GM18520 (cell line): Measurements from ENCODE around the gene ABCC1.

Experiments used
- ATAC-seq: cut with Tn5 transposase; IDR thresholded peaks from one replicate; pipeline ENCODE4 v1.9.1; 2021; ENCODE audit not compliant: unreplicated experiment

Gene ABCC1

DNA sequence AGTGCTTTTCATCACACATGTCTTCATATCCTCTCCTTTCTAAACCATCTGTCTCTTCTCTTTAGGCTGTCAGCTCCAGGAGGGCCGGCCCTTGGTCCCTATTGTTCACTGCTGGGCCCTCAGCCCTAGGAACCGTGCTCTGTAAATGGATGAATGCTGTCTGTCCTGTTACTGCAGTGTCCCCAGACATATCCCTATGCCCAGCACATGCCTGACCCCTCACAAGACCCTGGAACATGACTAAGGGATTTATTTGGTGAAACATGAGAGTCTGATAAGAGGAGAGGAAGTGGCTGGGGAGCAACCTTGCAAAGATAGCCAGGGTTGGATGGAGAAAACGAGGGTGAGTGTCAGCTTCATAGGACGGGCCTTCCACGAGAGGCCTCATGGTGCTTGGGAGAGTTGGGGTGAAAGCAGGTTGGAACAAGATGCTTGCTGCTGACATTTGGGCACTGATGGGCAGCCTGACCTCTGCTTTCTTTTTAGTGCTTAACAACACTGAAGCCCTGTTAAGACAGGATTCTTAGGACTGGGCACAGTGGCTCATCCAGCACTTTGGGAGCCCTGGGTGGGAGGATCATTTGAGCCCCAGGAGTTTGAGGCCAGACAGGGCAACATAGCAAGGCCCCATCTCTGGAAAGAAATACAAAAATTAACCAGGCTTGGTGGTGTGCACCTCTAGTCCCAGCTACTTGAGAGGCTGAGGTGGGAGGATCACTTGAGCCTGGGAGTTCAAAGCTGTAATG lies 39.0 kb downstream of the ABCC1 start:
- ATAC-seq: no peak

GRCh38 chr16:15990902-15991301 lies 41.5 kb downstream of the ABCC1 start:
- ATAC-seq: no peak

DNA sequence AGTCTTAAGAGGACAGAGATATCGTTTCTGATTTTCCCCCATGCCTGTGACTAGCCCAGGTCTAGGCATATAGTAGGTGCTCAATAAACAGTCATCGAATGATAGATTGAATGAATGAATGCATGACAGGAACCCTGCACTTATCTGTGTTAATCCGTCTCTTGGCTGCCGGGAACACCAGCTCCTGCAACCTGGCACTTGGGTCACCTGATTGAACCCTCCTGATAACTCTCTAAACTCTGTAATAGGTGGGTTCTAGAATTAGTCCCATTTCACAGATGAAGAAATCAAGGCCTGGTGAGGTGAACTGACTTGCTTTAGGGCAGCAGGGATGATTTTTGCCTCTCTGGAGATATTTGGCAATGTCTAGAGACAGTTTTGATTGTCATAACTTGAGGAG lies 43.7 kb downstream of the ABCC1 start:
- no peak for ATAC-seq

DNA sequence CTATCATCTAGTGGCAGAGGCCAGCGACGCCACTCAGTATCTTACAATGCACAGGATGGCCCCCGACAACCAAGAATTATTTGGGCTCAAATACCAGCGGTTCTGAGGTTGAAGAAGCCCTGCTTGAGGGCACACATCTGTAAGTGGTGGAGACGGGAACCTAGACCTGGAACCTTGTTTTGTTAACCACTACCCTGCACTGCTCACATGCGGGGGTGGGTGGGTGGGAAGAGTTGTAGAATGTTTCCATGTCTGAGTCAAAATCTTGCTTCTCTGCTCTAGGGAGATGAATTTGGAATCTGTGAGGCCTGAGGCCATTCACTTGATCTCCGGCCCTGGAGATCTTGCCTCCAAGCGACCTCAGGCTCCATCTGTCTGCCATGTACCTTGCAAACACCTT lies 44.1 kb downstream of the ABCC1 start:
- ATAC-seq: no peak

- no peak for ATAC-seq
Observed at GRCh38 chr16:15993946-15994665, 44.7 kb downstream of the ABCC1 start.

DNA sequence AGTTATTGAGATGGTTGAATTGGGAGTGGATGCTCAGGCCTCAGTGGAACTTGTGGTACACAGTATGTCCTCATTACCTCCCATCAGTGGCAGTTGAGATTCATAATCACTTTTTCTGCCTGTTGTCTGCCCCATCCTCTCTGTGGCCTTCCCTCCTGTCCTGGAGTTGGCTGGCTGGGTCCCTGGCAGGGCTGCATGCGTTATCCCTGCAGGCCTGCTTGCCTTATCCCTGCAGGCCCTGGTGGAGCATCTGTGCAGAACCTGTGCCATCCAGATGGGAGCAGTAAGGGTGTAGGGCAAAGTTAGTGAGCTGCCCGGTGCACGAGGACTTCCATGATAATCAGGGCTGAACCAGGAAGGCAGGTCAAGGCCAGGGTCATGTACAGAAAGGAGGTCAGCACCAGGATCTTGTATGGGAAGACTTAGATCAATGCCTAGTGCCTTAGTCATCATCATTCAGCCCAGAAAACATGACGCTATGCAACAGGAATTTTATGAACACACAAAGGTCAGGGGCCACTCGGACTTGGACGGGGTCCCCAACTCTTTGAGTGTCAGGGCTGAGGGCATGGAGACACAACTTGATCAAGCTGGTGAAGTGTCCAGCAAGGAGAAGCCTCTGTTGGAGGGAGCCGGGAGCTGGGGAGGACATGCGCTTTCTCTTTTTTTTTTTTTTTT lies 47.2 kb downstream of the ABCC1 start:
- no peak for ATAC-seq

- no peak for ATAC-seq
Observed at GRCh38 chr16:16000685-16001084, 51.3 kb downstream of the ABCC1 start.

DNA sequence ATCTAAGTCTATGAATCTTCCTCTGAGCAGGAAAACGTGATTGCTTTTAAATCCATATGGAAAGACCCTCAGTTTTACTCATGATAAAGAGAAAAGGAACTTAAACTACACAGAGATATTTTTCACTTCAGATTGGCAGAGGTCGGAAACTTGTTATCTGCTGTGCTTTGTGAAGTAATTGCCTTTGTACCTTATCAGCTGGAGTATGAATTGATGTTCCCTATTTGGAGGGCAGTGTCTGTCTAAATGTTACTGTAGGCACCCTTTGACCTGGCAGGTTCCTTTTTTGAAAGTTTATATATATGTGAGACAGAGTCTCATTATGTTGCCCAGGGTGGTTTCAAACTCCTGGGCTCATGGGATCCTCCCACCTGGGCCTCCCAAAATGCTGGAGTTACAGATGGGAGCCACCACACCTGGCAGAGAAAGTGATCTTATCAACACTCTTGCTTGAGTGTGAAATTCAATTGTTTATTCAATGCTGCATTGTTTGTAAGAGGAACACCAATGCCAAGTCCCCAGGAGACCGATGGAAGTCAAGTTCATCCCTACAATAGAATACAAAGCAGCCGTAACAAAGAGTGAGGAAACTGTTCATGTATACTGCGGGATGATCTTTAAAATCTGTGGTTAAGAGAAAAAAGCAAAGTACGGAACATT lies 52.3 kb downstream of the ABCC1 start:
- ATAC-seq: no peak

DNA sequence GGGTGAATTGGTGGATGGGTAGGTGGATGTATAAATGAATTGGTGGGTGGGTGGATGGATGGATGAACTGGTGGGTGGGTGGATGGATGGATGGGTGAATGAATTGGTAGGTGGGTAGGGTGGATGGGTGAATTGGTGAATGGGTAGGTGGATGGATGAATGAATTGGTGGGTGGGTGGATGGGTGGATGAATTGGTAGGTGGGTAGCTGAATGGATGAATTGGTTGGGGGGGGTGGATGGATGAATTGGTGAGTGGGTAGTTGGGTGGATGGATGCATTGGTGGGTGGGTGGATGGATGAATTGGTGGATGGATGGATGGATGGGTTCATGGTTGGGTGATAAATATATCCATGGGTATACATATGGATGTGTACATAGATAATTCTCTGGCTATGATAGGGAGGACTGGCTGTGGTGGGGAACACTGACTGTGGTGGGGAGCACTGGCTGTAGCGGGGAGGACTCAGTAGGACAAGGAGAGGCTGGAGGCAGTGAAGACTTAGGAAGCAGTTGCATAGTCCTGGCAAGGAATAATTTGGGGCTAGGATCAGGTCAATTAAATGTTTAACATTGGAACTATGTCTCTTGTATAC lies 54.4 kb downstream of the ABCC1 start:
- no peak for ATAC-seq

DNA sequence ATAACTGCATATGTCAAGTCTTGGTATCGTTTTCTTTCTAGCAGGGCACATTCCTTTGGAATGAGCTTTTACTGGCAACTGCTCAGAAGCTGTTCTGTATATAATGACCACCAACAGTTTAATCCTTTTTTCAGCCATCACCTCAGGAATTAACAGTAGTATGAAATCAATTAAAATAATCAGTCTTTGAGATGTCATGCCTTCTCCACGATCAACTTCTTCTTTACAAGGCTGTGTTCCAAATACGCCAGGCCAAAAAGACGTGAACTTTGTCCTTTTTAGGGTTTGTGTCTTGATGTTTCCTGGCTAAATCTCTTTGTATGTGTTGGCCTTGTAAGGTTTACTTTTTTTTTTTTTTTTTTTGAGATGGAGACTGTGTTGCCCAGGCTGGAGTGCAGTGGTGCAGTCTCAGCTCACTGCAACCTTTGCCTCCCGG lies 54.9 kb downstream of the ABCC1 start:
- no peak for ATAC-seq

DNA sequence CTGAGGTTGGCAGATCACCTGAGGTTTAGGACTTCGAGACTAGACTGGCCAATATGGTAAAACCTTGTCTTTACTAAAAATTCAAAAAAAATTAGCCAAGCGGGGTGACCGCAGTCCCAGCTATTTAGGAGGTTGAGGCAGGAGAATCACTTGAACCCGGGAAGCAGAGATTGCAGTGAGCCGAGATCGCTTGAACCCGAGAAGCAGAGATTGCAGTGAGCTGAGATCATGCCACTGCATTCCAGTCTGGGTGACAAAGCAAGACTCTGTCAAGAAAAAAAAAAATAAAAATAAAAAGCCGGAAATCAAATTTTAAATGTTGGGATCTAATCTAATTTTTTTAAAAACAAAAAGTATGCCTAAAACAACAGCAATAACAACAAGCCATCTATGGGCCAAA lies 56.3 kb downstream of the ABCC1 start:
- no peak for ATAC-seq

DNA sequence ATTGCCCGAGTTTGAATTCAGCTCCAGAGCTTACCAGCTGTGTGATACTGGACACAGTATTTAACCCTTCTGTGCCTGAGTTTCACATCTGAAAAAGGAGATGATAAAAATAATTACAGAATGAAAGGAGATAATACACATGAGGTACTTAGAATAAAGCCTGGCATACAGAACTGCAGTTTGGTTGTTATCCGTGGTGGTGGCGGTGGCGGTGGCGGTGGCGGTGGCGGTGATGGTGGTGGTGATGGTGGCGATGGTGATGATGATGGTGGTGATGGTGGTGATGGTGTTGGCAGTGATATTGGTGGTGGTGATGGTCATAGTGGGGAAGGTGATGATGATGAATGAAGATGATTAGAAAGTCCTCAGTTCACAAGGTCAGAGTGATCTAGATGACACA lies 57.2 kb downstream of the ABCC1 start:
- ATAC-seq: no peak

DNA sequence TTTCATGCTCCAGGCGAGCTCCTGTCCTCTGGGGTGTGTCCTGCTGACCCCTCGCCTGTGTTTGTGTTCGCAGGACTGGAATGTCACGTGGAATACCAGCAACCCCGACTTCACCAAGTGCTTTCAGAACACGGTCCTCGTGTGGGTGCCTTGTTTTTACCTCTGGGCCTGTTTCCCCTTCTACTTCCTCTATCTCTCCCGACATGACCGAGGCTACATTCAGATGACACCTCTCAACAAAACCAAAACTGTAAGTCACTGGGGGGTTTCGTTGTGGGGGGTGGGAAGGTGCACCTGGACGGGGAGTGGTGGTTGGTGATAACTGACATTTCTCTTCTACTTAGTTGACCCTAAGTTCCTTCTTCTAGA lies 58.3 kb downstream of the ABCC1 start:
- no peak for ATAC-seq

DNA sequence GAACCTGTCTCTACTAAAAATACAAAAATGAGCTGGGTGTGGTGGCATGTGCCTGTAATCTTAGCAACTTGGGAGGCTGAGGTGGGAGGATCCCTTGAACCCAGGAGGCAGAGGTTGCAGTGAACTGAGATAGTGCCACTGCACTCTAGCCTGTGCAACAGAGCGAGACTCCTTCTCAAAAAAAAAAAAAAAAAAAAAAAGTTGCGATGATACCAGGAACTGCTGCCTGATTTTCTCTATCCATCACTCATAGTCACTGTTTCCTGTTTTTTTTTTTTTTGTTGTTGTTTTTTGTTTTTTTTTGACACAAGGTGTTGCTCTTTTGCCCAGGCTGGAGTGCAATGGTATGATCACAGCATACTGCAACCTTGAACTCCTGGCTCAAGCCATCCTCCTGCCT lies 59.2 kb downstream of the ABCC1 start:
- no peak for ATAC-seq

- no peak for ATAC-seq
Observed at GRCh38 chr16:16009401-16009800, 60.0 kb downstream of the ABCC1 start.

GRCh38 chr16:16010194-16010593 lies 60.8 kb downstream of the ABCC1 start:
- ATAC-seq: no peak

DNA sequence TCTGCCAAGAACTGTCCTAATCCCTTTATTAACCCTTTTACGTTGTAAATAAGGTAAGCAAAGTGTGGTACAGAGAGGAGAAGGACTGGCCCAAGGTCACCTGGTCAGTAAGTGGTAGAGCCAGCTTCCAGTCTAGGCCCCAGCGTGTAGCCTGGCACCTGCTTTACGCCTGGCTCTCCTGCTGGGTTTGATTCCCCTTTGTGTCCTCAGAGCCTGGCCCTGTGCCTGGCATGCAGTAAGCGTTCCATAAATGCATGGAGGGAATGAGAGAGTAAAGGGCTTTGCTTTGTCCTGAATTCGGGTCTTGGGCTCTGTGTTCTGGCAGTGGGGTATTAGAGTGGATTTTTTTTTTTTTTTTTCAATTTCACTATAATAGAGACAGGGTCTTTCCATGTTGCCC lies 62.7 kb downstream of the ABCC1 start:
- ATAC-seq: no peak

GRCh38 chr16:16013812-16014211 lies 64.4 kb downstream of the ABCC1 start:
- ATAC-seq: no peak

GRCh38 chr16:16014329-16015224 lies 65.2 kb downstream of the ABCC1 start:
- no peak for ATAC-seq

GRCh38 chr16:16015849-16016248 lies 66.4 kb downstream of the ABCC1 start:
- no peak for ATAC-seq
